Suprapubic skin (tissue), 4 donors: ENCODE results near the gene STRA6. TPM values are rescaled to one million over a fixed set of nuclear protein-coding genes. Genes with fewer than 3 reads are reported as not detected.

Source experiments
- DNase-seq, 2 donors: peaks; one replicate each; pipeline ENCODE4 v3.0.0-alpha.2; 2019; ENCODE audit warnings: low spot score in 2 of 2
- H3K27ac ChIP-seq: fragments of 200-600 bp; sonication (generic); one replicate; pipeline ENCODE4 v1.5.1; 2019
- H3K27me3 ChIP-seq: fragments of 200-600 bp; sonication (generic); one replicate; pipeline ENCODE4 v1.5.1; 2019
- H3K36me3 ChIP-seq: fragments of 200-600 bp; sonication (generic); one replicate; pipeline ENCODE4 v1.5.1; 2019
- H3K4me1 ChIP-seq: fragments of 200-600 bp; sonication (generic); one replicate; pipeline ENCODE4 v1.5.1; 2019
- H3K4me3 ChIP-seq: fragments of 200-600 bp; sonication (generic); one replicate; pipeline ENCODE4 v1.5.1; 2019; ENCODE audit warnings: mild to moderate bottlenecking
- H3K9me3 ChIP-seq: fragments of 200-600 bp; sonication (generic); one replicate; pipeline ENCODE4 v1.5.1; 2019
- EP300 ChIP-seq: sonication (generic); formaldehyde crosslinking; IDR thresholded peaks from one replicate; pipeline ENCODE4 v1.6.1; 2017; ENCODE audit warnings: antibody characterized with exemption
- POLR2A ChIP-seq, 2 donors: fragments of 450-650 bp; IDR thresholded peaks; one replicate each; pipeline ENCODE4 v1.6.1; 2017; ENCODE audit warnings: antibody characterized with exemption in 2 of 2, mild to moderate bottlenecking in 2 of 2, moderate library complexity in 2 of 2
- POLR2AphosphoS5 ChIP-seq, 3 donors: sonication (generic); formaldehyde crosslinking; IDR thresholded peaks; one replicate each; pipeline ENCODE4 v1.6.1; 2017; ENCODE audit warnings: antibody characterized with exemption in 3 of 3
- WGBS: methylation state at CpG from one replicate; pipeline ENCODE4 v1.1.5; 2018; 5-methylcytosine and 5-hydroxymethylcytosine counted together
- total RNA-seq, 4 donors: library from RNA; depleted of rRNA; stranded (reverse); fragments of >200 nt; gene quantifications; one replicate each; pipeline ENCODE4 v1.1.0, GENCODE V29; 2016
- TF ChIP-seq, protein P1 (sequence below), 2 donors: fragments of 200-600 bp in 1 of 2; fragments of 450-650 bp in 1 of 2; sonication (generic) in 1 of 2; IDR thresholded peaks; one replicate each; pipeline ENCODE4 v1.5.1; 2016 to 2019; ENCODE audit warnings: antibody characterized with exemption in 2 of 2, mild to moderate bottlenecking in 1 of 2, moderate library complexity in 1 of 2

STRA6 gene
- total RNA-seq, 4 donors from 2014 or later, result 0.26 to 0.39 TPM; not detected in 2

- Histone ChIP-seq H3K4me1 (no peaks in the 10 kb centered on the region), H3K36me3 (no peaks in the 10 kb centered on the region), H3K27ac (no peak overlapping the region), H3K9me3 (no peaks in the 10 kb centered on the region), H3K4me3 (no peak overlapping the region), H3K27me3 (peaks cover 26% of the 10 kb centered on the region)
- WGBS, result 94% methylated on average over 9 of the region's 9 CpGs
- TF ChIP-seq EP300 (no peak), POLR2A (IDR thresholded peaks at IDR 0.05) (no peak), POLR2AphosphoS5 (IDR thresholded peaks at IDR 0.05) (no peak)
- TF ChIP-seq, protein P1, sequence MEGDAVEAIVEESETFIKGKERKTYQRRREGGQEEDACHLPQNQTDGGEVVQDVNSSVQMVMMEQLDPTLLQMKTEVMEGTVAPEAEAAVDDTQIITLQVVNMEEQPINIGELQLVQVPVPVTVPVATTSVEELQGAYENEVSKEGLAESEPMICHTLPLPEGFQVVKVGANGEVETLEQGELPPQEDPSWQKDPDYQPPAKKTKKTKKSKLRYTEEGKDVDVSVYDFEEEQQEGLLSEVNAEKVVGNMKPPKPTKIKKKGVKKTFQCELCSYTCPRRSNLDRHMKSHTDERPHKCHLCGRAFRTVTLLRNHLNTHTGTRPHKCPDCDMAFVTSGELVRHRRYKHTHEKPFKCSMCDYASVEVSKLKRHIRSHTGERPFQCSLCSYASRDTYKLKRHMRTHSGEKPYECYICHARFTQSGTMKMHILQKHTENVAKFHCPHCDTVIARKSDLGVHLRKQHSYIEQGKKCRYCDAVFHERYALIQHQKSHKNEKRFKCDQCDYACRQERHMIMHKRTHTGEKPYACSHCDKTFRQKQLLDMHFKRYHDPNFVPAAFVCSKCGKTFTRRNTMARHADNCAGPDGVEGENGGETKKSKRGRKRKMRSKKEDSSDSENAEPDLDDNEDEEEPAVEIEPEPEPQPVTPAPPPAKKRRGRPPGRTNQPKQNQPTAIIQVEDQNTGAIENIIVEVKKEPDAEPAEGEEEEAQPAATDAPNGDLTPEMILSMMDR (IDR thresholded peaks at IDR 0.05), result no peak
- no peak for DNase-seq
These were observed 9.9 kb upstream of the STRA6 start for GRCh38 chr15:74212494-74212893.

- Histone ChIP-seq H3K4me3 (no peak overlapping the region), H3K4me1 (no peaks in the 10 kb centered on the region), H3K27ac (no peak overlapping the region), H3K9me3 (no peaks in the 10 kb centered on the region), H3K36me3 (no peaks in the 10 kb centered on the region), H3K27me3 (peaks cover 28% of the 10 kb centered on the region)
- DNase-seq, result no peak
- WGBS, result 96% methylated on average over 1 of the region's 1 CpG
- TF ChIP-seq, protein P1 (IDR thresholded peaks at IDR 0.05), result no peak
- TF ChIP-seq EP300 (no peak), POLR2AphosphoS5 (IDR thresholded peaks at IDR 0.05) (no peak), POLR2A (IDR thresholded peaks at IDR 0.05) (no peak)
These were observed 9.1 kb upstream of the STRA6 start for GRCh38 chr15:74211656-74212055.

DNA sequence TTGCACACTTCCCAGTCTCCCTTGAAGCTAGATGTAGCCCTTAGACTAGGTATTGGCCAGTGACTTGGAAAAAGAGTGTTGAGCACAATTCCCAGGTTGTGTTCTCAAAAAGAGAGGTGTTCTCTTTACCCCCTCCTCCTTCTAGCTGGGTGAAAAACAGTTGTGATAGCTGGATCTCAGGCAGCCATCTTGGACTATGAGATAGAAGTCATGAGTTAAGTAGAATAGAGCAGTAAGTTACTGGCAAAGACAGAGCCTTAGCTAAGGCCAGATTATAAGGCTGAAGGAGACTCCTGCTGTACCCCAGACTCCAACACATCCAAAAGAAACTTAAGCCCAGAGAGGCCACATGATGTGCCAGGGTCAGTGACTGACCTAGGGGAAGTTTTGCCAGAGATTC lies 8.1 kb upstream of the STRA6 start:
- Histone ChIP-seq H3K27ac (no peak overlapping the region), H3K4me1 (no peaks in the 10 kb centered on the region), H3K9me3 (no peaks in the 10 kb centered on the region), H3K4me3 (no peak overlapping the region), H3K36me3 (no peaks in the 10 kb centered on the region), H3K27me3 (peaks cover 26% of the 10 kb centered on the region)
- no peak for TF ChIP-seq EP300
- TF ChIP-seq POLR2A (IDR thresholded peaks at IDR 0.05), result no peak
- no peak for TF ChIP-seq POLR2AphosphoS5 (IDR thresholded peaks at IDR 0.05)
- TF ChIP-seq, protein P1 (IDR thresholded peaks at IDR 0.05), result no peak
- no peak for DNase-seq

GRCh38 chr15:74209997-74210671 lies 7.5 kb upstream of the STRA6 start:
- Histone ChIP-seq H3K36me3 (no peaks in the 10 kb centered on the region), H3K27ac (no peak overlapping the region), H3K27me3 (peaks cover 26% of the 10 kb centered on the region), H3K9me3 (no peaks in the 10 kb centered on the region), H3K4me3 (no peak overlapping the region), H3K4me1 (no peaks in the 10 kb centered on the region)
- TF ChIP-seq, protein P1 (IDR thresholded peaks at IDR 0.05), result no peak
- TF ChIP-seq POLR2AphosphoS5 (IDR thresholded peaks at IDR 0.05) (no peak), POLR2A (IDR thresholded peaks at IDR 0.05) (no peak)
- 36% methylated on average over 4 of the region's 4 CpGs for WGBS
- DNase-seq, result no peak

GRCh38 chr15:74209560-74209958 lies 7.0 kb upstream of the STRA6 start:
- Histone ChIP-seq H3K27ac (no peak overlapping the region), H3K27me3 (peaks cover 22% of the 10 kb centered on the region), H3K4me3 (no peak overlapping the region), H3K36me3 (no peaks in the 10 kb centered on the region), H3K9me3 (no peaks in the 10 kb centered on the region), H3K4me1 (no peaks in the 10 kb centered on the region)
- TF ChIP-seq, protein P1 (IDR thresholded peaks at IDR 0.05), result no peak
- TF ChIP-seq POLR2AphosphoS5 (IDR thresholded peaks at IDR 0.05), result no peak
- TF ChIP-seq POLR2A (IDR thresholded peaks at IDR 0.05), result no peak
- TF ChIP-seq EP300, result no peak
- WGBS, result 77% methylated on average over 5 of the region's 5 CpGs
- DNase-seq, result no peak
